Measurements from ENCODE around the gene CPNE9. TPM values are rescaled to one million over a fixed set of nuclear protein-coding genes. Genes with fewer than 3 reads are reported as not detected.
"Not testable (repeated sequence)": the region's sequence is repeated elsewhere in the genome, so short reads cannot be mapped to it uniquely, and the experiment has no call there.

Gene CPNE9
- polyA plus RNA-seq, 5 donors, result 0.05 to 0.27 (median 0.23) TPM; not detected in 1

DNA sequence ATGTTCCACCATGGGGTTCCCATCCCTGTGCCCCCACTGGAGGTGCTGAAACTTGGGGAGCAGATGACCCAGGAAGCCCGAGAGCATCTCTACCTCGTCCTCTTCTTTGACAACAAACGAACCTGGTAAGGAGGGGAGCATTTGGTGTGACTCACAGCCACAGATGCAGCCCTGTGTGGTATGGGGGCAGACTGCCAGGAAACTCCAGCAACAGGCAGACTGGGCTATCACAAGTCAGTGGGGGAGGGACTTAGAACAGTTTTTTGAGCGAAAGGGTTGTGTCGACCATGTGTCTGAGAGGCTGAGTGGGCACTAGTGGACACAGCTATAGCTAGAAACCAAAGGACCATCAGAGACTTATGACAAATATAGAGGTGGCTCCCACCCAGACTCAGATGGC is 42.7 kb downstream of the CPNE9 start:
- no peak for DNase-seq

DNA sequence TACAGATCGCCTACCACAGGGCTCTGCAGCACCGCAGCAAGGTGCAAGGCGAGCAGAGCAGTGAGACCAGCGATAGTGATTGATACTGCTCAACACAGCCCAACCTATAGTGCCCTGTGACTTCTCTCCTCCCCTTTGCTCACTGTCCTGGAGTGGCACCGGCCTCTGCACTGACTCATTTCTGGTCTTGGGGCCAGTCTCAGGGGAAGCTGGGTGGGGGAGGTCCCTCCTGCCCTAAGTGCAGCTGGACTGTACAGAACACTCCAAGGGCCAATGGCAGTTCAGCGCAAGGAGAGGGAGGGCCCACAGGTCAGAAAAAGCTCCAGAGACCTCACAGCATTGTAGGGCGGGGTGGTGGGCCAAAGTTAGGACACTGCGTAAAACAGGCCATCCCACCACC is 43.6 kb downstream of the CPNE9 start:
- no peak for DNase-seq

DNA sequence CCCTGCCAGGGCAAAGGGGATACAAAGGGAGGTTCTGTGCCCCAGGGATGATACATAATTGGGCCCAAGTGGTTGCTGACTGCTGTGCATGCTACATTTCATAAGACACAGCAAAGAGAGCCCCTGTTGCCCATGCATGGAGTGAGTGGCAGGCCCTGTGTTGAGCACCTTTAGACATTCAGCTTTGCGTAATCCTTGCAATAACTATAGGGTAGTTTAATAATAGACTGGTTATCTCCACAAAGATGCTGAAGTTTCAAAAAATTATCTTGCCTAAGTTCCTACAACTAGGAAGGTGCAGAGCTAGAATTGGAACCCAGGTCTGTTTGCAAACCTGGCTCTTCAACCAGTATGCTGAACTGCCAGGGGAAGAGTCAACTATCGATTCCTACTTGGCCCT is 44.4 kb downstream of the CPNE9 start:
- DNase-seq, result no peak

DNA sequence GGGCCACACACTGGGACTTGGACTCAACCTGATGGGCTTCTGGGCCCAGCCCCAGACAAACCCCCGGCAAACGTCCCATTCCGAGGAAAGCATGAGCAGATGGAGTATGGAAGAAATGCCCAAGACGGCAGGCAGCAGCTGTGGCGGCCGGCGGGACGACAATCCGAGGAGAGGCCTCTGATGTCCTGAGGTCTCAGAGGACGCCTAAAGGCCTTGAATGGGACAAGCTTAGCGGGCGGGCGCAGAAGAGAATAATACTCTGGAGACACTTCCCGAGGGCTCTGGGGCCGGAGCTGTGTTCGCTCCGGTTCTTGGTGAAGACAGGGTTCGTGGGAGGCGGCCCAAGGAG is 45.6 kb downstream of the CPNE9 start:
- no peak for DNase-seq

DNA sequence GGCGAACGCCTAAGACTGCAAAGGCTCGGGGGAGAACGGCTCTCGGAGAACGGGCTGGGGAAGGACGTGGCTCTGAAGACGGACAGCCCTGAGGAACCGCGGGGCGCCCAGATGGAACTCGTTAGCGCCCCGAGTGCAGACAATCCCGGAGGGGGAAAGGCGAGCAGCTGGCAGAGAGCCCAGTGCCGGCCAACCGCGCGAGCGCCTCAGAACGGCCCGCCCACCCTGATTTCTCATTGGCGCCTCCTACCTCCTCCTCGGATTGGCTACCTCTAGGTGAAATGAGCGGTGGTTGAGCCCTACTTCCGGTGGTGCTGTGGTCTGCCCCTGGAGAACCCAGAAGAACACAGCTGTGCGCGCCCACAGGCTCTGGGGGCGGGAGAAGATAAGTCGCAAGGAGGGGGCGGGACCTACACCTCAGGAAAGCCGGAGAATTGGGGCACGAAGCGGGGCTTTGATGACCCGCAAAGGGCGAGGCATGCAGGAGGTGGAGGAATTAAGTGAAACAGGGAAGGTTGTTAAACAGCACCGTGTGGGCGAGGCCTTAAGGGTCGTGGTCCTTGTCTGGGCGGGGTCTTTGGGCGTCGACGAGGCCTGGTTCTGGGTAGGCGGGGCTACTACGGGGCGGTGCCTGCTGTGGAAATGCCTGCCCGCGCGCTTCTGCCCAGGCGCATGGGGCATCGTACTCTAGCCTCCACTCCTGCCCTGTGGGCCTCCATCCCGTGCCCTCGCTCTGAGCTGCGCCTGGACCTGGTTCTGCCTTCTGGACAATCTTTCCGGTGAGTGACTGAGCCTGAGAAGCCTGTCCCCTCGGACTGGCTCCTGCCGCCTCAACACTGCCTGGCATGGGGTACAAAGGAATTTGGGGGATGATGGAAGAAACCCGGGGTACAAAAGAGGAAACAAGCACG is 46.3 kb downstream of the CPNE9 start, which contains the start of gene OGG1:
OGG1 (plus strand) TSS at position 308 of the 911 bp plus-strand sequence; CDS start at position 643, 335 bp downstream.
- peak; percentile 98 for DNase-seq

DNA sequence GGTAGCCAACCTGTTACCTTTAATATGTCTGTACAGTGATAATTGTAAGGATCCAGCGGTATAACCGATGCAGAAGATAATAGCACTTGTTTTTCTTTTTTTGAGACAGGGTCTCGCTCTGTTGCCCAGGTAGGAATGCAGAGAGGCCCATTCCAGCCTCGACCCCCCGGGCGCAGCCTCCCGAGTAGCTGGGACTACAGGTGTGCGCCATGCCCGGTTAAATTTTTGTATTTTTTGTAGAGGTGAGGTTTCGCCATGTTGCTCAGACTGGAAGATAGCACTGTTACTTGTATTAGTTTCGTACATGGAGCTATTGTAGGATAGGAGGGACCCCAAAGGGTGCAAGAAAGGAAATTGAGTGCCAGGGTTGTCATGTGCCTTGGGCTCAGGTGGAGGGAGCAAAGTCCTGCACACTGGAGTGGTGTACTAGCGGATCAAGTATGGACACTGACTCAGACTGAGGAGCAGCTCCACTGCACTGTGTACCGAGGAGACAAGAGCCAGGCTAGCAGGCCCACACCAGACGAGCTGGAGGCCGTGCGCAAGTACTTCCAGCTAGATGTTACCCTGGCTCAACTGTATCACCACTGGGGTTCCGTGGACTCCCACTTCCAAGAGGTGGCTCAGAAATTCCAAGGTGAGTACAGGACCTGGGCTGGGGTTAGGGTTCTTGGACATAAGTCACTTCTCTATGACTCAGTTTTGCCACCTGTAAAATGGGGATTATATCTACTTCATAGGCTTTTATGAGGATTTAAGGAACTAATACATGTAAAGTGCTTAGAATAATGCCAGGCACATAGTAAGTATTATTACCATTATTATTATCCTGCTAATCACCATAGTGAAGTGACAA is 47.2 kb downstream of the CPNE9 start:
- DNase-seq, result no peak

DNA sequence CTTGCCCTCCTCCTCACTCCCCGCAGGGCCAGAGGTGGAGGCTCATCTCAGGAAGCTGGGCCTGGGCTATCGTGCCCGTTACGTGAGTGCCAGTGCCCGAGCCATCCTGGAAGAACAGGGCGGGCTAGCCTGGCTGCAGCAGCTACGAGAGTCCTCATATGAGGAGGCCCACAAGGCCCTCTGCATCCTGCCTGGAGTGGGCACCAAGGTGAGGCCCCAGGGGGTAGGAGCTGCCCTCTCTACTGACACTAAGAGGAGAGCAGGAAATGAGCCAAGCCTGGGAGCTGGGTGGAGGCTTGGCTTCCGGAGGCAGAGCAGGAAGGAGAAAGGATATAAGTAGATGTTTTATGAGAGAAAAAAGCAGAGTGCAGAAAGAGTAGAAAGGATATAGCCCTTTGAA is 51.0 kb downstream of the CPNE9 start:
- peak in 1 of 2 donors; percentile 30 for DNase-seq

DNA sequence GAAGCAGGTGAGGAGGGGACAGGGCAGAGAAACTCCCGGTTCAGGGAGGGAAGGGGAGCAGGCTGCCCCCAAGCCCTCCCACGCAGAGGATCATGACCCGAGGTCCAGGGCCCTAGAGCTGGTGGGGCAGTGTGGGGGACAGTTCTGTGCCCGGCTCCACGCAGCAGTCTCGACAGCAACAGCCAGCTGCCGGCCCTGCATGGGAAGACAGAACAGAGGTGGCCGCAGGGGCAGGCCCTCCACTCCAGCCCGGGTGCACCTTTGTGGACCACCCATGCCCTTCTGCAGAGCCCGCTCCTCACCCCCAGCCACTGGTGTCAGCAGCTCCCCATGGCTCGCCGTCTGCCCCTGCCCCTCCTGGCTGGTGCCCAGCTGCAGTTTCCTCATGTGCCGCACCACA is 53.8 kb downstream of the CPNE9 start:
- DNase-seq, result no peak

DNA sequence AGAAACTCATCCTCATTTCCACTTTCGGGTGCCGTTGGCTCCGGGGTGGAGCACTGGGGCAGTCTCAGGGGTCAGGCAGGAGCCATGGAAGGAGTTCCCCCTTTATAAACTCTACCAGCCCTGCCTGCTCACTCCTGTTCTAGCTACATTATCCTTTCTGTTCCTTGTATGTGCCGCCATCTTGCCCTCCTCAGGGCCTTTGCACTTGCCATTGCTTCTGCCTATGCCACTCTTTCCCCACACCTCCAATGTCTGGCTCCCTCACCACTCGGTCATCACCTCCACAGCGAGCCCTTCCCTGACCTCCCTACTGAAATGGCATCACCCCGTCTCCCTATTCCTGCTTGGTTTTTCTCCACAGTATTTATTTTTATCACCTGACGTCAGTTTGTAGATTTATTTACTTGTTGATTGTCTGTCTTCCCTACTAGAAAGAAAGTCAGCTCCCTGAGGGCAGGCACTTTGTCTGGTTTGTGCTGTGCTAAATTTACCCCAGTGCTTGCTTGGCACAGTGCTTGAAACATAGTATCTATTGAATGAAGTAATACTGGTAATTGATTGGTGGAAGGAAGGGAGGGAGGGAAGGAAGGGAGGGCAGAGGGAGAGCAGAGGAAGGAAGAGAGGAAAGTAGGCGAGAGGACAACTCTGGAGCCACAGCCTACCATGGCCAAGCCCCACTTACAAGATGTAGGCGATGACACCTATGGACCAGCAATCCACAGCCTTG is 57.3 kb downstream of the CPNE9 start:
- no peak for DNase-seq

DNA sequence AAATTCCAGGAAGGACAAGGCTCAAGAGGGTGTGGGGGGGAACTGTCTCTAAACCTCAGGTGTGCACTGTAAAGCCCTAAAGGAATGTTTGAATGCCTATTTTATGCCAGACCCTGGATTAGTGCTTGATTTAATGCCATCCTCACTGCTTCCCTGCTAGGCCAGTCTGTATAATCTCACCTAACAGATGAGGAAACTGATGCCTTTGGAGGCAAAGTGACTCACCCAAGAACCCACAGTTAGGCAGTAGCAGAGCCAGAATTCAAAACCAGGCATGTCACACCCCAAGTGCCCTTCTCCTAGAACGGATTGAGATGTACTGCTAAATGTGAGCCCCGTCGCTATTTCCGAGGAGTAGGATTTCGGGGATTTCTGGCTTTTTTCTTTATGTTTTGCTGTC is 58.3 kb downstream of the CPNE9 start:
- no peak for DNase-seq

DNA sequence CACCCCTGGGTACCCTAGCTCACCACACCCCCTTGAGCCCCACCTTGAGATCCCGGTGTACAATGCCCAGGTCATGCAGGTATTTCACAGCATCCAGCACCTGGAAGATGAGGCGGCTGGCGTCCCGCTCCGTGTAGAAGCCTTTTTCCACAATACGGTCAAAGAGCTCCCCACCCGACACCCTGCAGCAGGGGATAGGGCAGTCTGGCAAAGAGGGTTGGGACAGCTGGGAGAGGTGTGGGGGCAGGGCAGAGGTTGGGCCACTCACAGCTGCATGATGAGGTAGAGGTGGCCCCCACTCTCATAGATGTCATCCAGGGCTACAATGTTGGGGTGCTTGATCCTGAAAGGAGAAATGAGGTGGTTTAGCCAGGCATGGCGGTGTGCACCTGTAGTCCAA is 59.2 kb downstream of the CPNE9 start:
- DNase-seq, result no peak

DNA sequence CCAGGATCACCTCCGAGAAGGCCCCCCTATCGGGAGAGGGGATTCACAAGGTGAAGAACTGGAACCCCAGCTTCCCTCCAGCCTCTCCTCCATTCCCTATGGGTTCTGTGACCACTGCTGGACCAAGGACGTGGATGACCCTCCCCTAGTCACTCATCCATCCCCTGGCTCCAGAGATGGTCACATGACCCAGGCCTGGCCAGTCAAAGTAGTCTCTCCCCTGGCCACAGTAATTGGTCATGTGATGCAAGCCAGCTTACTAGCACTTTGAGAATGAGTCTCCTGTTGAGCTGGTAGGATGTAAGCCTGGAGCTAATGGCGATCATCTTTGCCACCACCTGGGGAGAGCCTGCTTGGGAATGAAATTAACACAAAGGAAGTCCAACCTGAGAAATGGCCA is 62.2 kb downstream of the CPNE9 start:
- no peak for DNase-seq

DNA sequence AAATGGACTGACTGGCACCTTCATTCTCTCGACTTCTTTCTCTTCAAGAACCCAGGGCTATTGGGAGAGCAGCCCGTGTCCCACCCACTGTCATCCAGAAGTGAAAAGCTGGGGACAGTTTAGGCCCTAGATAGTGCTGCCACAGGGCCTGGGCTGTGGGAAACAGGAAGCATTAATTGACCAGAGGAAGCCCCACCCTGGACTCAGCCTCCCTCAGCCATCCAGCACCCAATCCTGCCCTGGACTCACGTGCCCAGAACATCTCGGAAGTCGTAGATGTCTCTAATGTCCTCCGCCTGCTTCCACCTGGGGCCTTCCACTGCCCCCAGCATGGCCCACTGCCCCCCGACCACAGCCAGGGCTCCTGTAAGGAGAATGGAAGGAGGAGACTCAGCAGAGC is 63.8 kb downstream of the CPNE9 start:
- DNase-seq, result no peak

DNA sequence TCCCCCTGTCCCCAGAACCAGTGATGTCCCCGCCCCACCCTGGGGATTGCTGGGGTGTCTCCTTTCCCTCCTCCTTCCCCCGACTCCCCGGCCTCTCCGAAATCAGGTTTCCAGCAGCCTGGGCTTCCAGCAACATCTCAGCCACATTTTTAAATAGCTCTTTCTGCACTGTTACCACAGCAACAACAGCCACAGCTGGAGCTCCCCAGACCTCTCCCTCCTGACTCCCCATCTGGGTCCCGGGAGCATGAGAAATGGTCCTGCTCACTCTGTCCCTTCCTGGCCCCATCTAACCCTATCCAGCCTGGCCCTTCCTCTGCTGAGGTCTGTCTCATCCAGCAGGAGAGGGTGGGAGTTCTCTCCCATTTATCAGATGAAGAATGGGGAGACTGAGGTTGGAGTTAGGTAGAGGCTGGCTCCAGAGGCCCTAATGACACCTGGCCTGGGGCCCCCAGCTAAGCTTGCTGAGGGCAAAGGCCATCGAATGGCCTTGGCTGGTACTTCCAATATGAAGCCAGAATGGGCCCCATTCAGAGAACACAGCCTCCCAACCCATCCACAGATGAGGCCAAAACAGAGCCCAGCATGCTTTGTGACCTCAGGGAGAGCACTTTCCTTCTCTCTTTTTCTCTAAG is 64.6 kb downstream of the CPNE9 start:
- no peak for DNase-seq

DNA sequence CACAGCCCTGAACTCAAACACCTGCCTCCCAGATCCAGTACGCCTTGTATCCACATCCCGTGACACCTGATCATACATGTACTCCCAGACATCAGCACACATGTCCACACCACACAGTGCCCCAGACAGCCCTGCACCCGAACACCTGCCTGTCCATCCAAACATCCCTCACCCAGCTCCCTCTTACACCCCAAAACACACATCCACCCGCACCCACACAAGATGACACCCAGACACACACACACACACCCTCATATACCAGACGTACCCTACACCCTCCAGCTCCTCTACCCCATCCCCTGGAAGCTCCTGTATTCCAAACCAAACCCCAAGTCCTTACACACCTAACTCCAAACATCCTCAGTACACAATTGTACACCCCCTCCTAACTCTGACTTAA is 65.4 kb downstream of the CPNE9 start:
- DNase-seq, result no peak

DNA sequence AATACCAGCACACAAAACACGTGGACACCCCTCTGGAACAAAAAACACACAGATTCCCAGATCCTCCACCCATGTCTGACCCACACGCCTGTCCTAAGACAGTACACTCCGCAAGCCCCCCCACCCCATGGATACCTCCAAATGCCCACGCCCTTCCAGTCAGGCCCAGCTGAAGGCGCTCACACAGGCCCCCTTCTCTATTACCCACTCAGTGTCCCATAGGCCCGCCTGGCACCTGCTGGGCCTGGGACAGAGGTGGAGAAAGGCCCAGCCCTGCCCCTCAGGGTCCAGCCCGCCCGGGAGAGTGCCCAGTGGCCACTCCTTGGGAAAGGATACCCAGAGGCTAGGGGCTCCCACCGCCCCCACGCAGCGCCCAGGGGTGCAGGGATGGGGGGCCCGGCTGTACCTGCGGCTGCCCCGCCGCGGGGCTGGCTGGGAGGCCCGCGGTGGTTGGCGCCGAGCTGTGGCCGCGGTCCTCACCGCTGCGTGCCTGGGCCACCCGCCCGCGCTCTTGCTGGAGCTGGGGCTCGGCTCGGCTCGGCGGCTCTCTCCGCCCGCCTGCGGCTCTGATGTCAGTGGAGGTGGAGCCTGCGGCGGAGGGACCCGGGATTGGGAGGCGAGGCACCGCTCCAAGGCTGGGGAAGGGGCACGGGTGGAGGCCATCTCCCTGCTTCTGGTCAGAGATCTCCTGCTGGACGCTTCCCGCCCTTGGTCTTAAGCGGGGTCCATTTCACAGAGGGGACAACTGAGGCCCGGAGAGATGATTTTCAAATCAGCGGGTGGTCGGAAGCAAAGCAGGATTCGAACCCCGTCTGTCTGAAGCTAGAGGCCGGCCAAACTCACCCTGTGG is 66.0 kb downstream of the CPNE9 start, which contains the start of gene CAMK1:
CAMK1 (minus strand) TSS at position 522 of the 850 bp plus-strand sequence. CDS start 2,198 bp downstream, outside the sequence.
- peak; percentile 71 to 76 for DNase-seq

DNA sequence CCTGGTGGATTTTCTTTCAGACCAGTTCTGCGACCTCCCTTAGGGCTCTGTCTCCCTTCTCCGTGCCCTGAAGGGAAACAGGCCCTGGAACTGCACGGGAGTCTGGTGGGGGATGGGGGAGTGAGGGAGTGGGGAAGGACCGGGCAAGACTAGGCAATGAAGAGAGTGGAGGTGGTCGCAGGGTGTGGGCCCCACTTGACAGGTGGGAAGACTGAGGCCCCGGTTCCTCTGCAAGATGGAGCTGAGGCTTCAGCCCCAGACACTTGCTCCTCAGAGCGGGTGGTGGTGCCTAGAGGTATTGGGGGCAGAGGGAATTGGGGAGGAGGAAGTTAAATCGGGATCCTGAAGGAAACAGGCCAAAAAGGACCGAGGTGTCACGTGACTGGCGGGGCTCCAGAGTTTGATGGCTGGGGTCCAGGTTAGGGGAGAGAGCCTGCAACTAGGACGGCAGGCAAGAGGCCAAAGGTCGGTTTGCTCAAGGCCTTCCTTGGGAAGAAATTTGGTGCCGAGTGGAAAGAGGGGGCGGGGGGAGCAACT is 66.7 kb downstream of the CPNE9 start:
- DNase-seq, result peak; percentile 90 to 91

DNA sequence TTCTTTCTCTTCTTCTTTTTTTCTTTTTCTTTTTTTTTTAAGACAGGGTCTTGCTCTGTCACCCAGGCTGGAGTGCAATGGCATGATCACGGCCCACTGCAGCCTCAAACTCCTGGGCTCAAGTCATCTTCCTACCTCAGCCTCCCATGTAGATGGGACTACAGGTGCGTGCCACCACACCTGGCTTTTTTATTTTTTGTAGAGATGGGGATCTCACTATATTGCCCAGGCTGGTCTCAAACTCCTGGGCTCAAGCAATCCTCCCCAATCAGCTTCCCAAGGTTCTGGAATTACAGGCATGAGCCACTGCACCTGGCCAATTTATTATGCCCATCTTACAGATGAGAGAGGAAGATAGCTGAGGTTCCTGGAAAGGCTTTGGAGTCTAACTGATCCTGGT is 67.4 kb downstream of the CPNE9 start:
- DNase-seq, result not testable (repeated sequence)

DNA sequence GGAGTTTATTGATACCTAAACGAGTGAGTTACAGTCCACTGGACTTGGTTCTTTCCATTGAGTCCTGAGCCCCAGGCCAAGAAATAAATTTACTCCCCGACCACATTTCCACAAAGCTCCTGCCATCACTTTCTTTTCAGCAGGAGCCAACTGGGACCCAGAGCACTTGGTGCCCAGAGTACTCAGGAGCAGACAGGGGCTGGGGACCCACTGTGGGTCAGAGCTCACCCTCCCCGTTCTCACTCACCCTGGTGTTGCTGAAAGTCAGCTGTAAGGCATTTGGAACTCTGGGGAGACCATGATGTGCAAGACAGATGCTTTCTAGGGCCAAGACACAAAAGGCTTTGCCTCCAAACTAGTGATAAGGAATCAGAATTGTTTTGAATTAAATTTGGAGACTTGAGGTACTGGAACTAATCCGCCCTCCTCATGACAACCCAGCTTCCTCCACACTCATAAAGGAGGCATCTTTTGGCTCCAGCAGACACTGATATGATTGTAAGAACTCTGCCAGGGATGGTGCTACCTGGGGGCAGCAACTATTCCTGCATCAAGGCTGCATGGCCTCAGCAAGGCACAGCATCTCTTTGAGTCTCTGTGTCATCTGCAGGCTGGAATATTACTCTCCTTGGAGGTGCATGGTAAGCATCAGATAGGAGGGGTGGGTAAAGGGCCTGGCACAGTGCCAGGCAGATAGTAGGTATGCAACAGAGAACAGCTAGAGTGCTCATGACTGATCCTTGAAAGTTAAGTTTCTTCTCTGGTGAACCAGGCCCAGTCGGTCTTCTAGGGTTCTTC is 73.5 kb downstream of the CPNE9 start:
- DNase-seq, result no peak

DNA sequence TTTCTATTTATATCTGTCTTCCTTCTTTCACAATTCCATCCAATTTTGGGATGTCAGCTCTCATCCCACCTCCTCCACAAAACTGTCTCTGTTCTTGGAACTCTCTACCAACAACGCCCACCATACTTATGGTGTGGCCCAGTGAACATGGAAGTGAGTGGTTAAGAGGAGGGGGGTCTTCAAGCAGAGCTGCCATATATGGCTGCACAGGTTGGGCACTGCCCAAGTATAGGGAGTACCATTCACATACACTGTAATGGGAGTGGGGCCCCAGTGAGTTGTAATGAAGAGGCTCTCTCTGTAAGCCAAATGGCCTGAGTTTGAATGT is 74.0 kb downstream of the CPNE9 start:
- no peak for DNase-seq

Measured in right lung (tissue), 5 donors.